Activated CD4-positive, alpha-beta T cell treated with anti-CD3 and anti-CD28 coated beads for 24 hours (primary cell): ENCODE results near the gene HPCA.
"Not testable (repeated sequence)": the region's sequence is repeated elsewhere in the genome, so short reads cannot be mapped to it uniquely, and the experiment has no call there.

Experiments used
- DNase-seq, 2 donors: peaks; one replicate each; pipeline ENCODE4 v3.0.0-alpha.2; 2020; ENCODE audit warnings: low read depth in 2 of 2

HPCA gene

GRCh38 chr1:32902535-32902920 lies 16.2 kb downstream of the HPCA start:
- no peak for DNase-seq

DNA sequence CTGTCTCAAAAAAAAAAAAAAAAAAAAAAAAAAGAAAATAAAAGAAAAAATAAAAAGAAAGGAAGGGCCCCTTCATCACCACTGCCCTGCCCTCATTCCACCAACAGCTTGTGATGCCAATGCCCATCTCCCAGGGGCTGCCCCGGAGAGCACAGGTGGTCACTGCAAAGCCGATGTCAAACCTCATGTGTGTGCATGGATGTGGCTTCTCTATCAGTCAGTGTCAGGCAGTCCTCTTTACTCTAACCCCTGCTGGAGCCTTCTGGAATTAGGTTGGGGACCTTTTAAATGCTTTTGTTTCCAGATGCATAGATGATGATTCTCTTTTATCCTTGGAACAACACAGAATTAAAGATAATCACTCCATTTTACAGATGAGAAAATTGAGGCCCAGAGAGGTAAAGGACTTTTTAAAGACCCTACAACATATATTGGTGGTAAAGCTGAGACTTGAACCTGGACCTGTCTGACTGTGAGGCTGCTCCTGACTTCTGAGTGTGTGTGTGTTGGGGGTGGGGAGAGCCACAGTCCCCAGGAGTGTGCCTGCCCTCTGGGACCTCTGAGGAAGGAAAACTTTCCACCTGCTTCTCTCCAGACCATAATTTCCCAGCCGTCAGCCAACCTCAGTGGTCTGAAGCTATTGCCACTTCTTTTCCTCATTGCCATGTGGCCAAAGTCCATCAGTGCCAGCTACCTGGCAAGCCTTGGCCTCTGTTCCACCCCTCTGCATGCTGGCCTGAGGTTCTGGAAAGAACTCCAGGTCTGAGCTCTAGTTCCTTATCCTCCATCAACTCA lies 17.9 kb downstream of the HPCA start:
- no peak for DNase-seq

- no peak for DNase-seq
Measured at GRCh38 chr1:32904797-32905196, 18.5 kb downstream of the HPCA start.

DNA sequence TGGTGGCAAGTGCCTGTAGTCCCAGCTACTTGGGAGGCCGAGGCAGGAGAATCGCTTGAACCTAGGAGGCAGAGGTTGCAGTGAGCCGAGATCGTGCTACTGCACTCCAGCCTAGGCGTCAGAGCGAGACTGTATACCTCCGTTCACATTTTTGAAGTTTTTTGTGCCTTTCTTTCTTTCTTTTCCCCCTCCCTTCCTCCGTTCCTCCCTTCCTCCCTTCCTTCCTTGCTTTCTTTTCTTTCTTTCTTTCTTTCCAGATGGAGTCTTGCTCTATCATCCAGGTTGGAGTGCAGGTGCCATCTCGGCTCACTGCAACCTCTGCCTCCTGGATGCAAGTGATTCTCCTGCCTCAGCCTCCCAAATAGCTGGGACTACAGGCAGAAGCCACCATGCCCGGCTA lies 19.3 kb downstream of the HPCA start:
- DNase-seq, result not testable (repeated sequence)

GRCh38 chr1:32906654-32907053 lies 20.4 kb downstream of the HPCA start:
- DNase-seq, result no peak

GRCh38 chr1:32907435-32907834 lies 21.1 kb downstream of the HPCA start:
- DNase-seq, result no peak

- no peak for DNase-seq
Measured at GRCh38 chr1:32910319-32910718, 24.0 kb downstream of the HPCA start.

- no peak for DNase-seq
Measured at GRCh38 chr1:32915766-32916706, 29.7 kb downstream of the HPCA start.

GRCh38 chr1:32917521-32917920 lies 31.2 kb downstream of the HPCA start:
- DNase-seq, result no peak

- DNase-seq, result no peak
Measured at GRCh38 chr1:32918179-32918578, 31.9 kb downstream of the HPCA start.

- DNase-seq, result no peak
Measured at GRCh38 chr1:32919811-32920733, 33.8 kb downstream of the HPCA start.

- no peak for DNase-seq
Measured at GRCh38 chr1:32920833-32921232, 34.5 kb downstream of the HPCA start.

DNA sequence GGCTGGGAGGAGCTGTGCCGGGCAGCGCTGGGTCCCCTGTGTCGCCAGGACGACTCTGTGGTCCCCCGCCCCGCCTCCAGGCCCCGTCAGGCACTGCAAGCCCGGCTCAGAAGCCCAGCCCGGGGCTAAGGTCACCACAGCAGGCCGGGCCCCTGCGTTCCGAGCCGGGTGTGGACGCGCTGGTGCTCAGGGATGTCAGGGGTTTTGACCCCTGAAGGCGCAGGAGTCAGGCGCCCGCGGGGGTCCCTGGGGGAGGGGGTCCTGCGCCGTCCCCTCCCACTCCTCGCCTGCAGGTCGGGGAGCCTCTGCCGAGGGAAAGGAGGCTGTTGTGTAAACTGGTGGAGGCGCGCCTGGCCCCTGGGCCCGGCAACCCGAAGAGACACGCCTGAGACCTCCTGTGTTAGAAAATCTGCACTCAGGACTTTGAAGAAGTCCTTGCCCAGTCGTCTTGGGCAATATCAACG lies 38.6 kb downstream of the HPCA start:
- no peak for DNase-seq

- DNase-seq, result no peak
Measured at GRCh38 chr1:32925403-32926162, 39.3 kb downstream of the HPCA start.

- DNase-seq, result no peak
Measured at GRCh38 chr1:32926562-32926961, 40.3 kb downstream of the HPCA start.

- DNase-seq, result no peak
Measured at GRCh38 chr1:32927441-32927840, 41.1 kb downstream of the HPCA start.

- no peak for DNase-seq
Measured at GRCh38 chr1:32928285-32928684, 42.0 kb downstream of the HPCA start.

- DNase-seq, result no peak
Measured at GRCh38 chr1:32928715-32929114, 42.4 kb downstream of the HPCA start.

DNA sequence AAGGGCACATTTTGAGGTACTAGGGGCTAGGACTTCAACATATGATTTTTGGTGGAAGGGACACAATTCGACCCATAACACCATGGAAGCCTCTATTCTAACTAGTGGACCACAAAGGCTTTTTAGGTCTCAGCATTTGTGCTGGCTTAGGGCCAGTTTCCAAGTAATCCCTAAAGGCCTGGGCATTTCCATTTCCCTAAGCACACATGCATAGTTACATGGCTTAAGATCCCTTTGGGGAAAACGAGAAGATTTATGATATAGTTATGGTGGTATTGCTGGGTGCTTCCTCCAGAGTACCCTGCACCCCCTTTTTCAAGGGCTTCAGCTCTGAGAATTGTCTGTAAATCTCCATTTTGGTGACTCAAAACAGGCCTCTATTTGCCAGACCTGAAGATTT lies 43.1 kb downstream of the HPCA start:
- DNase-seq, result no peak

DNA sequence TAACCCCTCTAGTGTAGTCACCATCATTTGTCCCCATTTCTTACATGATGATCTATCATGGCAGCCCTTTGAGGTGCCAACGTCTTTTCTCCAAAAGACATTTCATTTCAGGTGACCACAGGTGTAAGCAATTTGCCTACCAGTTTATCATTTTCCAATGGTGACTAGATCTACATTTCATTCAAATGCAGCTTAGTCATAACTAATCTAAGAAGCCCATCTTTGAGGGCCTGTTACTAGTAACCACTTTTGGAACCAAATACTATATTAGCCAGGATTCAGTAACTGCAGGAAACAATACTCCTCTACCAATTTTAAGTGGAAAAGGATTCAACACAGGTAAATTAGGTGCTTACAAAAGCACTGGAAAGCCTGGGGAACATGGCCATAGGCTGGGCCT lies 45.5 kb downstream of the HPCA start:
- DNase-seq, result no peak

DNA sequence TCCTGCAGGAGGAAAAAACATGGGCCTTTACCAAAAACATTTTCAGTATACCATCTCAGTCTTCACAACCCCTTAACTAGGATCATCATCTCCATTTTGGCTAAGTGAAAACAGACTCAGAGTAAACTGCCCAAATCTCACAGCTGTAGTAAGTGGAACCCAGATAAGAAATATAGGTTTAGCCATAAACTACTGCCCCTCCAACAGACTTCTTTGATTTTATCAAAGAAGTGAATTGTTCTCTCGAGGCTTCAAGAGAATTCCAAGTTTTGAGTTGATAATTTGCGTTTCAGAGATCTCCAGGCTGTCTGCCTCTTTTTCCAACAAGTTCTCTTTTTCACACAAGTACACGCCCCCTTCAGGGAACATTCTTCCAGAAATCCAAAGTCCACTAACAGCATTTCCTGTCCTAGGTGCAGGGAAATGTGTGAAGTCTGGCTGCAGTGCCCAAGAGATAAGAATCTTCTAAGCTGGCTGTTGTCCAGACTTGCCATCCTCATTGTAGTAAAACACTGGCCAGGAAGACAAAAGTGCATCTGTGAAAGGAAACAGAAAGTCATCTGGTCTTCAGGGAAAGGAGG lies 47.5 kb downstream of the HPCA start:
- DNase-seq, result no peak
